ENCODE results near the gene GPR137B.

- no peak for TF ChIP-seq CTCF (IDR thresholded peaks at IDR 0.05 in 4 of 5, conservative IDR thresholded peaks at IDR 0.05 in 1 of 5)
- TF ChIP-seq POLR2A (IDR thresholded peaks at IDR 0.05) = no peak
Observed at GRCh38 chr1:236113324-236114032, 28.9 kb upstream of the GPR137B start.
